Dermis microvascular lymphatic vessel endothelial cell (primary cell): ENCODE results near the gene TBATA. TPM values are rescaled to one million over a fixed set of nuclear protein-coding genes. Genes with fewer than 3 reads are reported as not detected.

Source experiments
- DNase-seq, 2 donors: peaks; one replicate each; pipeline versions ENCODE4 v3.0.0 to v3.0.0-alpha.2; 2010; ENCODE audit warnings: low read depth in 2 of 2
- total RNA-seq: library from RNA; depleted of rRNA; stranded (reverse); fragments of >200 nt; gene quantifications from 2 replicates; pipeline ENCODE4 v1.2.1, GENCODE V29; 2014

The TBATA gene
- total RNA-seq, 1 donor from 2014 or later = not detected

DNA sequence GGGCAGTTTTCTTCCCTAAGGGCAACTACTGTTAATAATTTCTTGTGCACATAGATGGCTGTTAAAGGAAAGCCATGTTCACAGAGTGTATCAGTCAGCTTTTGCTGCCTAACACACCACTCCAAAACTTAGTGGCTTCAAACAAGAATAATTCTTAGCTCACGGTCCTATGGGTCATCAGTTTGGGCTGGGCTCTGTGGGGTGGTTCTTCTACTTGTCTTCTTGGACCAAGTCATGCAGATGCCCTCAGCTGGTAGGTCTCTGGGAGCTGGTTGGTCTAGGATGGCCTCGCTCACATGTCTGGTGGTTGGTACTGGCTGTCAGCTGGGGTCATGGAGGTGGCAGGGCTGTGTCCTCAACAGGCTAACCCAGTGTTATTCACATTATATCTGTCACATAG is 39.6 kb downstream of the TBATA start:
- DNase-seq = no peak

DNA sequence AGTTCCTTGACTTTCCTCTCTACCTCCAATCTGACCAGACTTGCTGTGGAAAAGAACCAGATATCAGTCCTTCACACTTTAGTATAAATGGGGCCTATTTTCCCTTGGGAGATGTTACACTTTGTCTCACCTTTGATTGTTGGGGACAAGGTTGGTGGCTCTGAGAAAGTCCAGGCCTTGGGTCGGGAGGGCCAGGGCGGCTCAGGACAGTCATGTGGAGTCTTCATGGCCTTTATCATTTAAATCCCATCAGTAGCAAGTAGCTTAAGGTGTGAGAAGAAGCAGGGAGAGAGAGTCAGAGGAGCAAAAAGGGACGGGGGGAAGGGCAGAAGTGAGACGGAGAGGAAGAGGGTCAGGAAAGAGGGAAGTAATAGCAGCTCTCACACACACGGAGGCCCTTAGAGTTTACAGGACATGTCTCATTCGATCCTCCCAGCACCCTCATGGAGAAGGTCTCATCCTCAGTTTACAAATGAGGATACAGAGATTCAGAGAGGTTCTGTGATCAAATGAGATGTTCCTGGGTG is 40.5 kb downstream of the TBATA start:
- DNase-seq = no peak

DNA sequence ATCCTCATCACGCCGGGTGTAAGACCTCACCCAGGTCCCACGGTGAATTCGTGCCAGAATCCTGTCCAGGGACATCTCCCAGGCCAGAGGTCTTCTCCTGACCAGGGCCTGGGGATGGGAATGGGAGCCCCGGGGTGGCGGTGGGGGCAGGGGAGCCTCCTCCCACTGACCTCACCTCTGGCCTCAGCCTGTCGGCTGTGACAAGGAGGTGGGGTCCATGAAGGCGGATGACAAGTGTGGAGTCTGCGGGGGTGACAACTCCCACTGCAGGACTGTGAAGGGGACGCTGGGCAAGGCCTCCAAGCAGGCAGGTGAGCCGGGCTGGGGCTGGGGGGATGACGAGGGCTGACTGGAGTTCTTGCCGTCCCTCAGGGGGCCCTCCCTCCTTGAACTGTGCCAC is 41.3 kb downstream of the TBATA start:
- no peak for DNase-seq

- DNase-seq = no peak
These were observed 41.8 kb downstream of the TBATA start for GRCh38 chr10:70743430-70743788.

DNA sequence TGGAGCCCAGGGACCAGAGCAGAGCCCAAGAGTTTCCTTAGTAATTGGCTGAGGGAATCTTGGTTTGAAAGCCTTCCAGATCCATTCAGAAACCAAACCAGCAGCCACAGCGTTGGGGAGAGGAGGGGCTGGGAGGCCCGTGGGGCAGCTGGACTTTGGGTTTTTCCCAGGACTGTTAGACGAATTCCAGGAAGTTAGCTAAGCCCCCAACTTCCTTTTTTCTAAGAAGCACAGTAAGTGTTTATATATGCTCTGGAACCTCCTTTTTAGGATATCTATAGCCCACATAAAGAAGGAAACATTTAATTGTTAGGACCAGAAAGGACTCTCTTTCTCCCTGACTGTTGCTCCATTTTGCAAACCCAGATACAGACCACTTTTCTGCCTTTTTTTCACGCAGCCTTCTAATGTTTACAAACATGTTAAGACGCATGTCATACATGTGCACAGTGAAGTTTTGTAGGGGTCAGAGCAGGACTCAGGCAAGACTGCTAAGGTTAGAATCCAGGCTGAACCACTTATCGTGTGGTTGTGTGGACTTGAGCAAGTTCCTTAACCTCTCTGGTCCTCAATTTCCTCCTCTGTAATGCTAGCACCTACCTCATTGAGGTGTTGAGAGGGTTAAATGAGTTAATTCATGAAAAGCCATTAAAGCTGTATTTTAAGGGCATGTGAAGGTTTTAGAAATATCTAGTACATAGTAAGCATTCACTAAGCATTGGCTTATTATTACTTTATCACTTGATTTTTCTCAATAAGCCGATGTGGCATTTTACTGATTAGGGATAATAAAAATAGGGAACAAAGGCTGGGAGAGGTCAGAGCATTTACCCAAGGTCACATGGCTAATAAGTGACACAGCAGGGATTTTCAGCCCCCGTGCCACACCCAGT is 42.4 kb downstream of the TBATA start:
- peak in 1 of 2 donors; percentile 52 for DNase-seq

GRCh38 chr10:70740406-70741288 is 44.5 kb downstream of the TBATA start:
- no peak for DNase-seq

DNA sequence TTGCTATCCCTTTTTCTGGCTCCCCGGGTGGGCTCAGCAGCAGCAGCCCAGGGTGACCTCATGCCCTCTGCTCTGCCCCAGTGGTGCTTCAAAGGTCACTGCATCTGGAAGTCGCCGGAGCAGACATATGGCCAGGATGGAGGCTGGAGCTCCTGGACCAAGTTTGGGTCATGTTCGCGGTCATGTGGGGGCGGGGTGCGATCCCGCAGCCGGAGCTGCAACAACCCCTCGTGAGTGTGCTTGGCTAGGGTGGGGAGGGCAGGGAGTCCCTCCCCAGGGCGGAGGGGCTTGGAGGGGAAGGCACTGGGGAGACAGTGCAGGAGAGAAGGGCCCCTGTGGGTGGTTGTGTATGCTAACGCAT is 46.4 kb downstream of the TBATA start:
- no peak for DNase-seq

GRCh38 chr10:70738006-70738760 is 47.0 kb downstream of the TBATA start:
- no peak for DNase-seq

GRCh38 chr10:70737250-70737649 is 47.9 kb downstream of the TBATA start:
- no peak for DNase-seq

DNA sequence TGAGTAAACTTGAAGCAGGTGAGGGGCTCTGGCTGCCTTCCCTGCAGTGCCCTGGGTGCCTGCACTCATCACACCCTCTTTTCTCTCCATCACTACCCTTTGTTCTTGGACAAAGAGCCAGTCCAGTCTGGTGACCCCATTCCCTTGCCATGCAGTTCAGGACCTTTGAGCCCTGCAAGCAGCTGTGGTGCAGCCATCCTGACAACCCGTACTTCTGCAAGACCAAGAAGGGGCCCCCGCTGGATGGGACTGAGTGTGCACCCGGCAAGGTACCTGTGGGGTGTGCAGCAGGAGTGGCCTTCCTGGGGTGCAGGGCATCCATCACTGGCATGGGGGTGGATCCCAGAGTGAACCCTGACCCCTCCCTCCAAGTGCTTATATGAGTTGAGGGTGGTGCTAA is 48.7 kb downstream of the TBATA start:
- DNase-seq = no peak

DNA sequence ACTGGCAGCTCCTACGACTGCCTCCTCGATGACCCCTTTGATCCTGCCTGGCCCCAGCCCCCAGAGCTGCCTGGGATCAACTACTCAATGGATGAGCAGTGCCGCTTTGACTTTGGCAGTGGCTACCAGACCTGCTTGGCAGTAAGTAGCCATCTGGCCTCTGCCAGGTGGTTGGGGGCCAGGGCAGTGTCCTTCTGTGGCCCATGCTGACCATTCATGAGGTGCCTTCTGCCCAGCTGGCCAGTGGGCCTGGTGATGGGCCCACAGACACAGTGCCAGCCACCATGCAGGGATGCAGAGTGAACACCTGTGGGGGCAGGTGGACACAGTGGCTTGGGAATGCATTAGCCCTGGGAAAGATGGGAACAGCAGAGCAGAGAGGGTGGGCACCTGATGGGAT is 50.0 kb downstream of the TBATA start:
- no peak for DNase-seq

DNA sequence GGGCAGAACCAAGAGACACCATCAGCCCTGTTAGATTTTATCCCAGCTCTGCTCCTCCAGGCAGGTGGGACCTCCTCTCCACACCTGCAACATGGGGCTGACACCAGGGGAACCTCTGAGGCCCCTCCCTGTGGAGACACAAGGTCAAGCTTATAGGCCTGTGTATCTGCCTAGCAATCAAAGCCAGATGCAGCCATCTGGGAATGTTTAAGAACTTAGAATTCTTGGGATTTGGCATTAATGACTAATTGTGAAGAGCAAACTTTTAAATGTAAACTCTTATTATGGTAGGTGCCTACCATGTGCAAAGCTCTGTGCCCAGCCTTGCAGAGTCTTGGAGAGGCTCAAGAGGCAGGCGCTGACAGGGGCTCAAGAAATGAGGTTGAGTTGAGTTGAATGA is 52.1 kb downstream of the TBATA start:
- DNase-seq = no peak

GRCh38 chr10:70732569-70732968 is 52.6 kb downstream of the TBATA start:
- no peak for DNase-seq

DNA sequence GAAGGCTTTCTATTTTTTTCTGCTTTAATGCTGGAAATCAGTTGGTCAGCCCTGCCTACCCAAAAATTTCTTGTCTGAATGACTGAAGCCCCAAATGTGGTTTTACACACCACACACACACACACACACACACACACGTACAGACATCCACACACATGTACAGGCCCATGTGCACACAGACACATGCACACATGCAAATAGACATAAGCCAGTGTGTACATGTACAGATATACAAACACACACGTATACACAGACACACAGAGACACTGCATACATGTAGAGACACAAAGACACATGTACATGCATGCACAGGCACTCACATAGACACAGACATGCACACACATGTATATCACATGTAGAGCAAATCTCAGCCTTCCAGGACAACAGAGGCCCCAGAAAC is 54.2 kb downstream of the TBATA start:
- DNase-seq = no peak

DNA sequence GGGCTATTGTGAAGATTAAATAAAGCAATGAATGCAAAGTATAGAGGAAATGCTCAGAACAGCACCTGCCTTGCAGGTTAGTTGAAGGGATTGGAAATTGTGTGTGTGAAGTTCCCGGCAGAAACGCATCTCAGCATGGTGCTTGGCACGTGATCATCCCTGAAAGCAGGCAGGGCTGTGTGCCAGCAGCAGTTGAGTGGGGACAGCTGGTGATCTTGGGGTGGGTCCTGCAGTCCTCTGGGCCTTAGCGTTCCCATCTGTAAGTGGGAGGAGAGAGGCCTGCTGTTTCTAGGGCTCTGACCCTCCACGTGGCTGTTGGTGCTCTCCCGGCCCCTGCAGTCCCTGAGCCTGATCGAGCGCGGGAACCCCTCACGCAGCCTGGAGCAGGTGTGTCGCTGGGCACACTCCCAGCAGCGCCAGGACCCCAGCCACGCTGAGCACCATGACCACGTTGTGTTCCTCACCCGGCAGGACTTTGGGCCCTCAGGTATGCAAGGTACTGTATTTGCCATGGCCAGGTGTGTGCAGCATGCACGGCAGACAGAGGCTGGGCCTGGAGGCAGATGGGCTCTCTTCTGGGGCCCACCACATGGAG is 55.3 kb downstream of the TBATA start:
- DNase-seq = no peak

GRCh38 chr10:70728328-70728727 is 56.8 kb downstream of the TBATA start:
- no peak for DNase-seq

DNA sequence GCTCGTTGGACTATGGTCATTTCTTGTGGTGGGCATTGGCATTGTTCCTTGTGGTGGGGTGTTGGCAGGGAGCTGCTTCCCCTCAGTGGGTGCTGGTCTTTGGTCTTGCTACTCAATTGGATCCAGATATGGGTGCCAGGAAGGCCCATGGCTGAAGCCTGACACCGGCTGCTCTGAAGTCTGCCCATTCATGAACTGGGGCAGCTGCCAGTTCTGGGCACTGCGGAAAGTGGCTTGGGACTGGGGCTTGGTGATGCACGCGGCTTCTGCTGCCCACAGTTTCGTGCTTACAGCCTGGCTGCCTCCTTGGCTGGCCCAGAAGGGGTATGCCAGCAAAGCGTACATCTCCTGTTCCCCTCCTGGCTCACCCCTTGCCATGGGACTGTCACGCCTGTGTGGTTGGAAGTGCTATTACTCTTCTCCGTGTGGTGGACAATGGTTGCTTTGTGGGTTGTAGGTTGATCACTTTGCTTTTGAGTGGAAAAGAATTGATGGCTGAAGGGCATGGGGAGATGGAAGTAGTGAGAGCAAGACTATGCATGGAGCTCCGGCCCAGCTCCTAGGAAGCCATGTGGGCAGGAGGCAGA is 58.2 kb downstream of the TBATA start:
- DNase-seq = no peak

DNA sequence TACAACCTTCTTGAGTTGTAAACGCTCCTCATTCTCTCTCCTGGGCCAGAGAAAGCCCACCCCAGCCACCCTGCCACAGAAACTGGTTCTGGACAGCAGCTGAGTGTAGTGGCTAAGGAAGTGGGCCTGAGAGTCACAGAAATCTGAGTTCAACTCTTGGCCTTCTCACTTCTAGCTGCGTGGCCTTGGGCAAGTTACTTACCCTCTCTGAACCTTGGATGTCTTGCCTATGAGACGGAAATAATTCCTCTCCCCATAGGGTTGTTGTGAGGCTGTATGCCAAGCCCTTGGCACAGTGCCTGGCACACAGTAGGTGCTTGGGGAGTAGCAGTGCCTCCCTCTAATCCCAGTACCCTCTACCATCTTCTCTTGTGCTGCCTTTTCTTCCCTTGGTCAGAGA is 61.4 kb downstream of the TBATA start:
- DNase-seq = no peak

DNA sequence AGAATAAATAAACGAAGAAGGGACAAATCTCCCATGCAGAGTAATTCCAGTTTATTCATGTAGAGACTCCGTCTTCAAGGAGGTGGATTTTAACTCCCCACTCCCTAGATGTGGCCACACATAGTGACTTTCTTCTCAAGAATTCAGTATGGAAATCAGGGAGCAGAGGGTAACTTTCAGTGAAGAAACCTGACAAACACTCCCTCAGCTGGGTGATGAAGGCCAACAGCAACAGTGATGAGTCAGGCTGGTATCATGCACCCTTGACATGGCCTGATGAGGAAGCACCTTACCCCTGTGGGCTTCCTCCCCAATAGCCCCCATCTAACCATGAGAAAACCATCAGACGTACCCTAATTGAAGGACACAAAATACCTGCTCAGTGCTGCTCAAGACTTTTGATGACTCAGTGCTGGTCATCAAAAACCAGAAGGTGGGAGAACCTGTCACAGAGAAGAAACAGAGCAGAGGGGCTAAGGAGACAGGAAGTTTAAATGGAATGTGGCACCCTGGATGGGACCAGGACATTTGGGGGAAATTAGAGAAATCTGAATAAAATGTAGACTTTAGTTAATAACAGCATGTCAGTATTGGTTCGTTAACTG is 62.3 kb downstream of the TBATA start:
- DNase-seq = no peak
